Right lung (tissue), 5 donors: Measurements from ENCODE around the gene SECISBP2. TPM values are rescaled to one million over a fixed set of nuclear protein-coding genes. Genes with fewer than 3 reads are reported as not detected.

Source experiments
- DNase-seq, 2 donors: peaks; one replicate each; pipeline ENCODE4 v3.0.0-alpha.2; 2013
- polyA plus RNA-seq, 5 donors: library from polyadenylated mRNA; unstranded; fragments of 120-200 nt; gene quantifications; one replicate each; pipeline versions ENCODE4 v1.2.1 to v1.2.3, GENCODE V29; 2013; ENCODE audit warnings: inconsistent platforms in 1 of 5, low replicate concordance in 1 of 5; ENCODE audit not compliant: insufficient read length in 5 of 5, insufficient read depth in 1 of 5

The SECISBP2 gene
- polyA plus RNA-seq, 5 donors: 71.7 to 96.4 (median 87.3) TPM

GRCh38 chr9:89400403-89401116 lies 82.3 kb downstream of the SECISBP2 start:
- DNase-seq: no peak

GRCh38 chr9:89402695-89403427 lies 84.6 kb downstream of the SECISBP2 start:
- DNase-seq: no peak

- DNase-seq: no peak
Measured at GRCh38 chr9:89404074-89404473, 85.8 kb downstream of the SECISBP2 start.

GRCh38 chr9:89405826-89406225 lies 87.5 kb downstream of the SECISBP2 start:
- DNase-seq: peak in 1 of 2 donors; percentile 7

- no peak for DNase-seq
Measured at GRCh38 chr9:89407070-89407469, 88.8 kb downstream of the SECISBP2 start.

- DNase-seq: no peak
Measured at GRCh38 chr9:89408628-89409101, 90.4 kb downstream of the SECISBP2 start.

Other genes with a start within 250 kb of the SECISBP2 start
- 10 to 100 TPM; 11.1 to 14.9 (median 13.5) TPM for gene SHC3, start 139.7 kb upstream of the SECISBP2 start, polyA plus RNA-seq
- 100 to 1,000 TPM in 2 of 5 donors, 10 to 100 TPM in 3; 69.7 to 139 (median 78.1) TPM for gene CKS2, start 7.3 kb upstream of the SECISBP2 start, polyA plus RNA-seq
- gene SEMA4D, start 179.6 kb downstream of the SECISBP2 start, polyA plus RNA-seq: 10 to 100 TPM; 20.9 to 26.7 (median 21.4) TPM